Thoracic aorta (tissue), 2 donors: ENCODE data around the gene CIPC. TPM values are rescaled to one million over a fixed set of nuclear protein-coding genes. Genes with fewer than 3 reads are reported as not detected.

ENCODE experiments used
- ATAC-seq: fragments of 150-250 bp; one replicate; pipeline ENCODE4 v1.8.0; 2017; ENCODE audit warnings: low read depth; ENCODE audit not compliant: insufficient number of reproducible peaks, low FRiP score
- DNase-seq: peaks from one replicate; pipeline ENCODE4 v3.0.0-alpha.2; 2020; ENCODE audit warnings: low spot score
- H3K27ac ChIP-seq, 2 donors: fragments of 200-600 bp; sonication (generic); 1 replicate in 1 of 2; 2 replicates in 1 of 2; pipeline ENCODE4 v1.5.1; 2016; ENCODE audit warnings: mild to moderate bottlenecking in 2 of 2, moderate library complexity in 2 of 2
- H3K27me3 ChIP-seq: fragments of 200-600 bp; sonication (generic); replicated peaks from 2 replicates; pipeline ENCODE4 v1.6.0; 2016; ENCODE audit warnings: mild to moderate bottlenecking; ENCODE audit not compliant: insufficient read depth
- H3K36me3 ChIP-seq: fragments of 200-600 bp; sonication (generic); one replicate; pipeline ENCODE4 v1.5.1; 2016
- H3K4me1 ChIP-seq, 2 donors: fragments of 200-600 bp; sonication (generic); 1 replicate in 1 of 2; 2 replicates in 1 of 2; pipeline versions ENCODE4 v1.5.1 to v1.6.0; 2016; ENCODE audit warnings: low read depth in 2 of 2, mild to moderate bottlenecking in 1 of 2; ENCODE audit not compliant: control insufficient read depth in 1 of 2
- H3K4me3 ChIP-seq: fragments of 200-600 bp; sonication (generic); 2 replicates; pipeline ENCODE4 v1.5.1; 2016; ENCODE audit warnings: mild to moderate bottlenecking
- H3K9me3 ChIP-seq: fragments of 200-600 bp; sonication (generic); 2 replicates; pipeline ENCODE4 v1.5.1; 2016
- CTCF ChIP-seq: fragments of 200-600 bp; sonication (generic); IDR thresholded peaks from one replicate; pipeline ENCODE4 v1.5.1; 2019; ENCODE audit warnings: antibody characterized with exemption
- total RNA-seq, 2 donors: library from RNA; depleted of rRNA; stranded (reverse); fragments of >200 nt; gene quantifications; one replicate each; pipeline versions ENCODE4 v1.1.0 to v1.2.3, GENCODE V29; 2016

The CIPC gene
- total RNA-seq, 2 donors from 2014 or later, result 38.3 to 44.4 TPM

GRCh38 chr14:77125823-77126325 lies 27.8 kb downstream of the CIPC start:
- H3K27ac ChIP-seq, result no peak overlapping the region
- H3K36me3 ChIP-seq, result no peaks in the 10 kb centered on the region
- DNase-seq, result no peak
- H3K4me3 ChIP-seq, result no peak overlapping the region
- H3K9me3 ChIP-seq, result no peaks in the 10 kb centered on the region
- no peaks in the 10 kb centered on the region for H3K27me3 ChIP-seq
- H3K4me1 ChIP-seq, result peaks cover 6 to 33% of the 10 kb centered on the region in 2 donors
- no peak for TF ChIP-seq CTCF
- ATAC-seq, result no peak

- Histone ChIP-seq H3K4me3 (no peak overlapping the region), H3K4me1 (peaks cover 6 to 29% of the 10 kb centered on the region in 2 donors), H3K36me3 (no peaks in the 10 kb centered on the region), H3K27ac (no peak overlapping the region), H3K27me3 (no peaks in the 10 kb centered on the region), H3K9me3 (no peaks in the 10 kb centered on the region)
- DNase-seq, result no peak
- TF ChIP-seq CTCF, result no peak
- no peak for ATAC-seq
Observed at GRCh38 chr14:77126461-77126990, 28.5 kb downstream of the CIPC start.

GRCh38 chr14:77128414-77128891 lies 30.4 kb downstream of the CIPC start:
- ATAC-seq, result no peak
- DNase-seq, result no peak
- Histone ChIP-seq H3K4me3 (no peak overlapping the region), H3K9me3 (no peaks in the 10 kb centered on the region), H3K27ac (no peak overlapping the region), H3K27me3 (no peaks in the 10 kb centered on the region), H3K4me1 (peaks cover 3 to 18% of the 10 kb centered on the region in 2 donors), H3K36me3 (no peaks in the 10 kb centered on the region)
- no peak for TF ChIP-seq CTCF

GRCh38 chr14:77130386-77130785 lies 32.3 kb downstream of the CIPC start:
- no peaks in the 10 kb centered on the region for H3K27me3 ChIP-seq
- no peak overlapping the region for H3K27ac ChIP-seq
- H3K9me3 ChIP-seq, result no peaks in the 10 kb centered on the region
- H3K36me3 ChIP-seq, result no peaks in the 10 kb centered on the region
- DNase-seq (no peak), ATAC-seq (no peak)
- H3K4me1 ChIP-seq, result peaks cover 0 to 1% of the 10 kb centered on the region in 2 donors
- TF ChIP-seq CTCF, result no peak
- no peak overlapping the region for H3K4me3 ChIP-seq

- no peak for TF ChIP-seq CTCF
- Histone ChIP-seq H3K4me1 (no peaks in the 10 kb centered on the region), H3K36me3 (no peaks in the 10 kb centered on the region), H3K9me3 (no peaks in the 10 kb centered on the region), H3K27me3 (no peaks in the 10 kb centered on the region), H3K27ac (no peak overlapping the region), H3K4me3 (no peak overlapping the region)
- no peak for DNase-seq
- no peak for ATAC-seq
Observed at GRCh38 chr14:77131206-77131605, 33.1 kb downstream of the CIPC start.
